C4-2B (cell line): ENCODE measurements around the gene RSAD2.
A peak's percentile ranks its signal among the peaks of the same experiment; 100 is the strongest.

Experiments used
- H3K27ac ChIP-seq: fragments of 450-650 bp; 2 replicates; pipeline ENCODE4 v1.5.1; 2017
- CTCF ChIP-seq: fragments of 450-650 bp; conservative IDR thresholded peaks from 2 replicates; pipeline ENCODE4 v1.5.1; 2017; ENCODE audit warnings: mild to moderate bottlenecking
- ZFX ChIP-seq: fragments of 450-650 bp; IDR thresholded peaks from 2 replicates; pipeline ENCODE4 v1.6.1; 2017

RSAD2 gene

GRCh38 chr2:6916736-6917070 lies 39.1 kb downstream of the RSAD2 start:
- H3K27ac ChIP-seq, result peak overlapping the region; percentile 61; the same call in 1 of the 2 replicates
- TF ChIP-seq CTCF (no peak), ZFX (no peak)

GRCh38 chr2:6917071-6917760 lies 39.6 kb downstream of the RSAD2 start, which contains the start of gene RNF144A:
RNF144A (plus strand) TSS chr2:6917412; CDS start chr2:6996927, 79,515 bp downstream.
- TF ChIP-seq ZFX (peak; percentile 69), CTCF (peak; percentile 95)
- peak within 1 kb of the TSS; percentile 61 for H3K27ac ChIP-seq

- H3K27ac ChIP-seq, result peak overlapping the region; percentile 61
- TF ChIP-seq ZFX (peak; percentile 3; the same call in 1 of the 2 replicates), CTCF (no peak)
These were observed 40.3 kb downstream of the RSAD2 start for GRCh38 chr2:6917761-6918421.

- H3K27ac ChIP-seq, result no peak overlapping the region
- TF ChIP-seq ZFX, result no peak
- no peak for TF ChIP-seq CTCF
These were observed 42.5 kb downstream of the RSAD2 start for GRCh38 chr2:6919901-6920742.

GRCh38 chr2:6920743-6921064 lies 43.1 kb downstream of the RSAD2 start:
- TF ChIP-seq CTCF (no peak), ZFX (no peak)
- no peak overlapping the region for H3K27ac ChIP-seq

- H3K27ac ChIP-seq, result peak overlapping the region; percentile 10; the same call in 1 of the 2 replicates
- TF ChIP-seq CTCF, result no peak
- TF ChIP-seq ZFX, result no peak
These were observed 43.8 kb downstream of the RSAD2 start for GRCh38 chr2:6921321-6921922.
